Right lobe of liver (tissue), 4 donors: ENCODE measurements around the gene SLC26A5.

Source experiments
- POLR2A ChIP-seq: fragments of 450-650 bp; IDR thresholded peaks from one replicate; pipeline ENCODE4 v1.6.1; 2017; ENCODE audit warnings: antibody characterized with exemption, mild to moderate bottlenecking
- TF ChIP-seq, protein P1 (sequence below), 4 donors: fragments of 200-600 bp in 3 of 4; fragments of 450-650 bp in 1 of 4; IDR thresholded peaks; one replicate each; pipeline versions ENCODE4 v1.5.1 to v1.8.0; 2016 to 2022; ENCODE audit warnings: antibody characterized with exemption in 4 of 4, mild to moderate bottlenecking in 2 of 4
- donor health status: DM: no; HTN: no; CAD: no.
- donor health status: DM: no; HTN: no; CAD: no.
- donor health status: DM: no; HTN: yes; CAD: no.

DNA sequence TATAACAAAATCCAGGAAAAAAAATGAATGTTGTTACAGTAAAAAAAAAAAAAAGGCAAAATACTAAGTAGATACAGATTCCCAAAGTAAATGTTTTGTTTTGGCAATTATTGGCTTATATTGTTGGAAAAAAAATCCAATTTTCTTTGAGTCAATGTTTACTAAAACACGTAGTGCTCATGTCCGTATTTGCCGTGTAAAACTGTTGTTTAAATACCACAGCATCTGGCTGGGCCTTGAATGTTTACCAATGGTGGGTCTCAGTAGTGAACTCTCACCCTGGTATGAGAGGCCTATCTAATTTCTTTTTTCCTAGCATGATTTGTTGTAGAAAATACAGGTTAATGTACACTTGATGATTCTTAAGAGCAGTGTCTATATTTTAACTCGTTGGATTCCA, 41.4 kb upstream of the SLC26A5 start:
- no peak for TF ChIP-seq POLR2A
- TF ChIP-seq, protein P1, sequence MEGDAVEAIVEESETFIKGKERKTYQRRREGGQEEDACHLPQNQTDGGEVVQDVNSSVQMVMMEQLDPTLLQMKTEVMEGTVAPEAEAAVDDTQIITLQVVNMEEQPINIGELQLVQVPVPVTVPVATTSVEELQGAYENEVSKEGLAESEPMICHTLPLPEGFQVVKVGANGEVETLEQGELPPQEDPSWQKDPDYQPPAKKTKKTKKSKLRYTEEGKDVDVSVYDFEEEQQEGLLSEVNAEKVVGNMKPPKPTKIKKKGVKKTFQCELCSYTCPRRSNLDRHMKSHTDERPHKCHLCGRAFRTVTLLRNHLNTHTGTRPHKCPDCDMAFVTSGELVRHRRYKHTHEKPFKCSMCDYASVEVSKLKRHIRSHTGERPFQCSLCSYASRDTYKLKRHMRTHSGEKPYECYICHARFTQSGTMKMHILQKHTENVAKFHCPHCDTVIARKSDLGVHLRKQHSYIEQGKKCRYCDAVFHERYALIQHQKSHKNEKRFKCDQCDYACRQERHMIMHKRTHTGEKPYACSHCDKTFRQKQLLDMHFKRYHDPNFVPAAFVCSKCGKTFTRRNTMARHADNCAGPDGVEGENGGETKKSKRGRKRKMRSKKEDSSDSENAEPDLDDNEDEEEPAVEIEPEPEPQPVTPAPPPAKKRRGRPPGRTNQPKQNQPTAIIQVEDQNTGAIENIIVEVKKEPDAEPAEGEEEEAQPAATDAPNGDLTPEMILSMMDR (IDR thresholded peaks at IDR 0.05), result no peak
